ENCODE data around the gene TBX3. TPM values are rescaled to one million over a fixed set of nuclear protein-coding genes. Genes with fewer than 3 reads are reported as not detected.

TBX3 gene
- total RNA-seq, 1 experiment from 2014 or later: not detected

GRCh38 chr12:114662512-114663177, 21.3 kb downstream of the TBX3 start:
- peak; percentile 78 for DNase-seq
- H3K4me2 ChIP-seq (ENCODE audit: low read depth, low read length, poor library complexity, severe bottlenecking): no peak overlapping the region
- H3K9me3 ChIP-seq (ENCODE audit: low read length): no peaks in the 10 kb centered on the region
- no peak overlapping the region for H2AFZ ChIP-seq (ENCODE audit: low read length)
- H4K20me1 ChIP-seq (ENCODE audit: insufficient read depth, low read depth, low read length): no peaks in the 10 kb centered on the region
- H3K79me2 ChIP-seq (ENCODE audit: low read length): no peaks in the 10 kb centered on the region
- no peaks in the 10 kb centered on the region for H3K9me2 ChIP-seq (replicated peaks; ENCODE audit: insufficient read depth, low read length)
- H3K27ac ChIP-seq (ENCODE audit: low read length): no peak overlapping the region
- H3K36me3 ChIP-seq (ENCODE audit: insufficient read depth, low read length): no peaks in the 10 kb centered on the region
- H3K4me1 ChIP-seq (ENCODE audit: low read length): no peaks in the 10 kb centered on the region
- no peak overlapping the region for H3K4me3 ChIP-seq (ENCODE audit: low read length)
- H3K27me3 ChIP-seq (ENCODE audit: low read length): no peaks in the 10 kb centered on the region
- H3K9ac ChIP-seq (ENCODE audit: low read length): no peak overlapping the region

- Histone ChIP-seq H3K4me3 (ENCODE audit: low read length) (no peak overlapping the region), H3K27ac (ENCODE audit: low read length) (no peak overlapping the region), H3K9ac (ENCODE audit: low read length) (no peak overlapping the region), H3K27me3 (ENCODE audit: low read length) (no peaks in the 10 kb centered on the region), H3K4me1 (ENCODE audit: low read length) (no peaks in the 10 kb centered on the region), H3K79me2 (ENCODE audit: low read length) (no peaks in the 10 kb centered on the region), H3K9me3 (ENCODE audit: low read length) (no peaks in the 10 kb centered on the region), H3K9me2 (replicated peaks; ENCODE audit: insufficient read depth, low read length) (no peaks in the 10 kb centered on the region), H4K20me1 (ENCODE audit: insufficient read depth, low read depth, low read length) (no peaks in the 10 kb centered on the region), H2AFZ (ENCODE audit: low read length) (no peak overlapping the region), H3K4me2 (ENCODE audit: low read depth, low read length, poor library complexity, severe bottlenecking) (no peak overlapping the region), H3K36me3 (ENCODE audit: insufficient read depth, low read length) (no peaks in the 10 kb centered on the region)
- DNase-seq: no peak
Measured at GRCh38 chr12:114661245-114661644, 22.7 kb downstream of the TBX3 start.

- Histone ChIP-seq H3K27ac (ENCODE audit: low read length) (no peak overlapping the region), H3K9me2 (replicated peaks; ENCODE audit: insufficient read depth, low read length) (no peaks in the 10 kb centered on the region), H3K36me3 (ENCODE audit: insufficient read depth, low read length) (no peaks in the 10 kb centered on the region), H3K27me3 (ENCODE audit: low read length) (no peaks in the 10 kb centered on the region), H3K9me3 (ENCODE audit: low read length) (no peaks in the 10 kb centered on the region), H3K4me2 (ENCODE audit: low read depth, low read length, poor library complexity, severe bottlenecking) (no peak overlapping the region), H3K4me3 (ENCODE audit: low read length) (no peak overlapping the region), H3K79me2 (ENCODE audit: low read length) (no peaks in the 10 kb centered on the region), H2AFZ (ENCODE audit: low read length) (no peak overlapping the region), H3K9ac (ENCODE audit: low read length) (no peak overlapping the region), H4K20me1 (ENCODE audit: insufficient read depth, low read depth, low read length) (no peaks in the 10 kb centered on the region), H3K4me1 (ENCODE audit: low read length) (no peaks in the 10 kb centered on the region)
- no peak for DNase-seq
Measured at GRCh38 chr12:114659084-114659483, 24.9 kb downstream of the TBX3 start.

GRCh38 chr12:114658002-114658441, 26.0 kb downstream of the TBX3 start:
- Histone ChIP-seq H3K4me3 (ENCODE audit: low read length) (no peak overlapping the region), H3K79me2 (ENCODE audit: low read length) (no peaks in the 10 kb centered on the region), H3K27me3 (ENCODE audit: low read length) (no peaks in the 10 kb centered on the region), H3K27ac (ENCODE audit: low read length) (no peak overlapping the region), H3K9me2 (replicated peaks; ENCODE audit: insufficient read depth, low read length) (no peaks in the 10 kb centered on the region), H4K20me1 (ENCODE audit: insufficient read depth, low read depth, low read length) (no peaks in the 10 kb centered on the region), H3K9me3 (ENCODE audit: low read length) (no peaks in the 10 kb centered on the region), H3K4me2 (ENCODE audit: low read depth, low read length, poor library complexity, severe bottlenecking) (no peak overlapping the region), H2AFZ (ENCODE audit: low read length) (no peak overlapping the region), H3K9ac (ENCODE audit: low read length) (no peak overlapping the region), H3K4me1 (ENCODE audit: low read length) (no peaks in the 10 kb centered on the region), H3K36me3 (ENCODE audit: insufficient read depth, low read length) (no peaks in the 10 kb centered on the region)
- no peak for DNase-seq

GRCh38 chr12:114657597-114657920, 26.4 kb downstream of the TBX3 start:
- DNase-seq: no peak
- H4K20me1 ChIP-seq (ENCODE audit: insufficient read depth, low read depth, low read length): no peaks in the 10 kb centered on the region
- no peak overlapping the region for H3K4me2 ChIP-seq (ENCODE audit: low read depth, low read length, poor library complexity, severe bottlenecking)
- H3K27me3 ChIP-seq (ENCODE audit: low read length): no peaks in the 10 kb centered on the region
- no peaks in the 10 kb centered on the region for H3K9me2 ChIP-seq (replicated peaks; ENCODE audit: insufficient read depth, low read length)
- no peak overlapping the region for H3K4me3 ChIP-seq (ENCODE audit: low read length)
- no peaks in the 10 kb centered on the region for H3K36me3 ChIP-seq (ENCODE audit: insufficient read depth, low read length)
- no peak overlapping the region for H3K27ac ChIP-seq (ENCODE audit: low read length)
- no peaks in the 10 kb centered on the region for H3K79me2 ChIP-seq (ENCODE audit: low read length)
- no peak overlapping the region for H2AFZ ChIP-seq (ENCODE audit: low read length)
- H3K9ac ChIP-seq (ENCODE audit: low read length): no peak overlapping the region
- no peaks in the 10 kb centered on the region for H3K4me1 ChIP-seq (ENCODE audit: low read length)
- no peaks in the 10 kb centered on the region for H3K9me3 ChIP-seq (ENCODE audit: low read length)

- H3K36me3 ChIP-seq (ENCODE audit: insufficient read depth, low read length): no peaks in the 10 kb centered on the region
- no peak overlapping the region for H3K9ac ChIP-seq (ENCODE audit: low read length)
- no peak overlapping the region for H3K4me2 ChIP-seq (ENCODE audit: low read depth, low read length, poor library complexity, severe bottlenecking)
Measured at GRCh38 chr12:114656906-114657596, 26.9 kb downstream of the TBX3 start.

GRCh38 chr12:114655934-114656749, 27.8 kb downstream of the TBX3 start:
- Histone ChIP-seq H3K9me2 (replicated peaks; ENCODE audit: insufficient read depth, low read length) (no peaks in the 10 kb centered on the region), H4K20me1 (ENCODE audit: insufficient read depth, low read depth, low read length) (no peaks in the 10 kb centered on the region), H3K27me3 (ENCODE audit: low read length) (no peaks in the 10 kb centered on the region), H2AFZ (ENCODE audit: low read length) (no peak overlapping the region), H3K4me3 (ENCODE audit: low read length) (no peak overlapping the region), H3K36me3 (ENCODE audit: insufficient read depth, low read length) (no peaks in the 10 kb centered on the region), H3K9ac (ENCODE audit: low read length) (no peak overlapping the region), H3K9me3 (ENCODE audit: low read length) (no peaks in the 10 kb centered on the region), H3K27ac (ENCODE audit: low read length) (no peak overlapping the region), H3K4me1 (ENCODE audit: low read length) (no peaks in the 10 kb centered on the region), H3K4me2 (ENCODE audit: low read depth, low read length, poor library complexity, severe bottlenecking) (no peak overlapping the region), H3K79me2 (ENCODE audit: low read length) (no peaks in the 10 kb centered on the region)
- DNase-seq: no peak

More at GRCh38 chr12:114656906-114657596, 26.9 kb downstream of the TBX3 start:
- H3K27me3 ChIP-seq (ENCODE audit: low read length): no peaks in the 10 kb centered on the region
- no peak overlapping the region for H2AFZ ChIP-seq (ENCODE audit: low read length)
- no peaks in the 10 kb centered on the region for H4K20me1 ChIP-seq (ENCODE audit: insufficient read depth, low read depth, low read length)
- no peaks in the 10 kb centered on the region for H3K9me3 ChIP-seq (ENCODE audit: low read length)
- no peak for DNase-seq
- H3K9me2 ChIP-seq (replicated peaks; ENCODE audit: insufficient read depth, low read length): no peaks in the 10 kb centered on the region
- no peak overlapping the region for H3K27ac ChIP-seq (ENCODE audit: low read length)
- no peaks in the 10 kb centered on the region for H3K4me1 ChIP-seq (ENCODE audit: low read length)
- no peaks in the 10 kb centered on the region for H3K79me2 ChIP-seq (ENCODE audit: low read length)
- H3K4me3 ChIP-seq (ENCODE audit: low read length): no peak overlapping the region

- Histone ChIP-seq H3K9me2 (replicated peaks; ENCODE audit: insufficient read depth, low read length) (no peaks in the 10 kb centered on the region), H3K9ac (ENCODE audit: low read length) (no peak overlapping the region), H4K20me1 (ENCODE audit: insufficient read depth, low read depth, low read length) (no peaks in the 10 kb centered on the region), H3K79me2 (ENCODE audit: low read length) (no peaks in the 10 kb centered on the region), H3K4me3 (ENCODE audit: low read length) (no peak overlapping the region), H3K36me3 (ENCODE audit: insufficient read depth, low read length) (no peaks in the 10 kb centered on the region), H3K4me2 (ENCODE audit: low read depth, low read length, poor library complexity, severe bottlenecking) (no peak overlapping the region), H2AFZ (ENCODE audit: low read length) (no peak overlapping the region), H3K27me3 (ENCODE audit: low read length) (no peaks in the 10 kb centered on the region), H3K9me3 (ENCODE audit: low read length) (no peaks in the 10 kb centered on the region), H3K4me1 (ENCODE audit: low read length) (no peaks in the 10 kb centered on the region), H3K27ac (ENCODE audit: low read length) (no peak overlapping the region)
- no peak for DNase-seq
Measured at GRCh38 chr12:114649585-114649984, 34.4 kb downstream of the TBX3 start.
